ENCODE data around the gene UBE3C.

DNA sequence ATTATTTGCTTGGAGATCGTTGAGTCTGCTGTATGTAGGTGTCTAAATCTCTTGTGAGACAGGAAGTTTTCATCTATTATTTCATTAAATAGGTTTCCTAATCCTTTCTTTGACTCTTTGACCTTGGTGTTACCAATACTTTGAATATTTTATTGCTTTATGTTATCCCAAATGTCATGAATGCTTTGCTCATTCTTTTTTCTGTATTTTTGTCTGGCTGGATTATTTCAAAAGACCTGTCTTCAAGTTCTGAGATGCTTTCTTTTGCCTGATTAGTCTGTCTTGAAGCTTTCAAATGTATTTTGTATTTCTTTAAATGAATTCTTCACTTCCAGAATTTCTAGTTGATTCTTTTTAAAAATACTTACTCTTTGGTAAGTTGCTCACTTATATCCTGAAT is 27.3 kb downstream of the UBE3C start:
- TF ChIP-seq POLR2A (IDR thresholded peaks at IDR 0.05; ENCODE audit: low read depth) = no peak
- TF ChIP-seq, protein P1, sequence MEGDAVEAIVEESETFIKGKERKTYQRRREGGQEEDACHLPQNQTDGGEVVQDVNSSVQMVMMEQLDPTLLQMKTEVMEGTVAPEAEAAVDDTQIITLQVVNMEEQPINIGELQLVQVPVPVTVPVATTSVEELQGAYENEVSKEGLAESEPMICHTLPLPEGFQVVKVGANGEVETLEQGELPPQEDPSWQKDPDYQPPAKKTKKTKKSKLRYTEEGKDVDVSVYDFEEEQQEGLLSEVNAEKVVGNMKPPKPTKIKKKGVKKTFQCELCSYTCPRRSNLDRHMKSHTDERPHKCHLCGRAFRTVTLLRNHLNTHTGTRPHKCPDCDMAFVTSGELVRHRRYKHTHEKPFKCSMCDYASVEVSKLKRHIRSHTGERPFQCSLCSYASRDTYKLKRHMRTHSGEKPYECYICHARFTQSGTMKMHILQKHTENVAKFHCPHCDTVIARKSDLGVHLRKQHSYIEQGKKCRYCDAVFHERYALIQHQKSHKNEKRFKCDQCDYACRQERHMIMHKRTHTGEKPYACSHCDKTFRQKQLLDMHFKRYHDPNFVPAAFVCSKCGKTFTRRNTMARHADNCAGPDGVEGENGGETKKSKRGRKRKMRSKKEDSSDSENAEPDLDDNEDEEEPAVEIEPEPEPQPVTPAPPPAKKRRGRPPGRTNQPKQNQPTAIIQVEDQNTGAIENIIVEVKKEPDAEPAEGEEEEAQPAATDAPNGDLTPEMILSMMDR (IDR thresholded peaks at IDR 0.05) = no peak

Data from esophagus muscularis mucosa (tissue), 3 donors.